GM23338 (cell line): ENCODE results near the gene RBPJL. TPM values are rescaled to one million over a fixed set of nuclear protein-coding genes. Genes with fewer than 3 reads are reported as not detected.

Source experiments
- ATAC-seq: fragments of 200-7000 bp; cut with Tn5 transposase; 3 replicates; pipeline ENCODE4 v1.9.1; 2020
- DNase-seq: peaks from one replicate; pipeline ENCODE4 v3.0.0-alpha.2; 2015; ENCODE audit warnings: low spot score
- H2AFZ ChIP-seq: fragments of 200-600 bp; sonication (generic); 2 replicates; pipeline ENCODE4 v1.8.0; 2016; ENCODE audit warnings: antibody characterized with exemption, mild to moderate bottlenecking, moderate library complexity
- H3F3A ChIP-seq: fragments of 200-600 bp; sonication (generic); replicated peaks from 2 replicates; pipeline ENCODE4 v1.8.0; 2017; ENCODE audit warnings: antibody characterized with exemption, mixed run types, low read depth
- H3K27ac ChIP-seq: fragments of 200-600 bp; sonication (generic); 2 replicates; pipeline ENCODE4 v1.6.1; 2016; ENCODE audit warnings: low read depth
- H3K27me3 ChIP-seq: fragments of 200-600 bp; sonication (generic); 2 replicates; pipeline ENCODE4 v1.8.0; 2016; ENCODE audit warnings: mild to moderate bottlenecking, mixed run types, moderate library complexity; ENCODE audit not compliant: insufficient read depth
- H3K36me3 ChIP-seq: fragments of 200-600 bp; sonication (generic); 2 replicates; pipeline ENCODE4 v1.8.0; 2016; ENCODE audit warnings: mild to moderate bottlenecking; ENCODE audit not compliant: insufficient read depth
- H3K4me1 ChIP-seq: fragments of 200-600 bp; sonication (generic); 2 replicates; pipeline ENCODE4 v1.8.0; 2016; ENCODE audit warnings: mild to moderate bottlenecking, moderate library complexity; ENCODE audit not compliant: insufficient read depth
- H3K4me2 ChIP-seq: fragments of 200-600 bp; sonication (generic); 2 replicates; pipeline ENCODE4 v1.7.1; 2017; ENCODE audit warnings: mixed run types
- H3K4me3 ChIP-seq: fragments of 200-600 bp; sonication (generic); 2 replicates; pipeline ENCODE4 v1.6.1; 2016; ENCODE audit warnings: mixed run types
- H3K79me2 ChIP-seq: fragments of 200-600 bp; sonication (generic); replicated peaks from 2 replicates; pipeline ENCODE4 v1.8.0; 2017; ENCODE audit warnings: mild to moderate bottlenecking; ENCODE audit not compliant: insufficient read depth
- H3K9me2 ChIP-seq: fragments of 200-600 bp; sonication (generic); 2 replicates; pipeline ENCODE4 v1.8.0; 2017; ENCODE audit not compliant: insufficient read depth
- H4K20me1 ChIP-seq: fragments of 200-600 bp; sonication (generic); replicated peaks from 2 replicates; pipeline ENCODE4 v1.8.0; 2017; ENCODE audit warnings: mild to moderate bottlenecking; ENCODE audit not compliant: insufficient read depth
- H3K27ac Mint-ChIP-seq: 2 replicates; pipeline ENCODE4 v1.8.0; 2020; ENCODE audit warnings: inconsistent platforms, mild to moderate bottlenecking, moderate library complexity, mixed read lengths
- H3K27me3 Mint-ChIP-seq: 3 replicates; pipeline ENCODE4 v1.8.0; 2022; ENCODE audit warnings: low read depth, mild to moderate bottlenecking, moderate library complexity, mixed read lengths, inconsistent platforms; ENCODE audit not compliant: insufficient read depth, poor library complexity
- H3K36me3 Mint-ChIP-seq: 3 replicates; pipeline ENCODE4 v1.8.0; 2021; ENCODE audit warnings: low read depth, mild to moderate bottlenecking, inconsistent platforms, moderate library complexity, mixed read lengths
- H3K4me1 Mint-ChIP-seq: 3 replicates; pipeline ENCODE4 v1.8.0; 2020; ENCODE audit warnings: mild to moderate bottlenecking, inconsistent platforms, mixed read lengths
- H3K4me3 Mint-ChIP-seq: 3 replicates; pipeline ENCODE4 v1.8.0; 2021; ENCODE audit warnings: moderate library complexity, mild to moderate bottlenecking, inconsistent platforms, mixed read lengths
- H3K9me3 Mint-ChIP-seq: 3 replicates; pipeline ENCODE4 v1.8.0; 2020; ENCODE audit warnings: moderate library complexity, mild to moderate bottlenecking, inconsistent platforms, mixed read lengths
- CREB1 ChIP-seq: fragments of 250-450 bp; sonication (Bioruptor Pico); IDR thresholded peaks from 2 replicates; pipeline ENCODE4 v1.5.0; 2020; ENCODE audit warnings: low read depth, mild to moderate bottlenecking, moderate library complexity
- CTCF ChIP-seq, 2 experiments: fragments of 200-600 bp in 1 of 2; sonication (generic) in 1 of 2; conservative IDR thresholded peaks; 2 replicates each; pipeline versions ENCODE4 v1.5.1 to v1.6.1; 2016 to 2017; ENCODE audit warnings: antibody characterized with exemption in 2 of 2, low read depth in 2 of 2, mild to moderate bottlenecking in 2 of 2, moderate library complexity in 1 of 2
- EZH2 ChIP-seq: fragments of 200-600 bp; sonication (generic); IDR thresholded peaks from one replicate; pipeline ENCODE4 v1.8.0; 2017; ENCODE audit warnings: antibody characterized with exemption, mild to moderate bottlenecking, low read depth; ENCODE audit not compliant: unreplicated experiment
- EZH2phosphoT487 ChIP-seq: fragments of 200-600 bp; sonication (generic); IDR thresholded peaks from one replicate; pipeline ENCODE4 v1.8.1; 2018; ENCODE audit warnings: antibody characterized with exemption; ENCODE audit not compliant: unreplicated experiment
- NANOG ChIP-seq: IDR thresholded peaks from 2 replicates; pipeline ENCODE4 v1.6.1; 2016; ENCODE audit warnings: antibody characterized with exemption, borderline replicate concordance
- POLR2AphosphoS5 ChIP-seq: IDR thresholded peaks from 2 replicates; pipeline ENCODE4 v1.6.1; 2016; ENCODE audit warnings: antibody characterized with exemption, low read depth
- REST ChIP-seq: IDR thresholded peaks from one replicate; pipeline ENCODE4 v1.6.1; 2018; ENCODE audit warnings: antibody characterized with exemption; ENCODE audit not compliant: unreplicated experiment
- STAT1 ChIP-seq: IDR thresholded peaks from one replicate; pipeline ENCODE4 v1.6.1; 2016; ENCODE audit warnings: antibody characterized with exemption; ENCODE audit not compliant: unreplicated experiment
- ZNF114 ChIP-seq: fragments of 250-450 bp; sonication (Bioruptor Pico); IDR thresholded peaks from 2 replicates; pipeline ENCODE4 v1.5.0; 2020; ENCODE audit warnings: mild to moderate bottlenecking, moderate library complexity
- ZNF331 ChIP-seq: fragments of 250-450 bp; sonication (Bioruptor Pico); IDR thresholded peaks from 2 replicates; pipeline ENCODE4 v1.5.0; 2020; ENCODE audit warnings: low read depth, mild to moderate bottlenecking, moderate library complexity
- polyA plus RNA-seq: library from polyadenylated mRNA; unstranded; fragments of >200 nt; fragmentation: Nextera tagmentation; extraction: Ambion mirVana; gene quantifications from 2 replicates; pipeline ENCODE4 v1.2.1, GENCODE V29; 2016
- total RNA-seq: library from RNA; depleted of rRNA; stranded (reverse); fragments of >200 nt; shearing (Covaris generic); gene quantifications from 2 replicates; pipeline ENCODE4 v1.2.3, GENCODE V29; 2014
- TF ChIP-seq, protein P1 (sequence below): fragments of 250-450 bp; sonication (Bioruptor Pico); IDR thresholded peaks from 2 replicates; pipeline ENCODE4 v1.5.0; 2020; ENCODE audit warnings: mild to moderate bottlenecking, moderate library complexity

RBPJL gene
- total and polyA plus RNA-seq, 2 experiments from 2014 or later: 0.44 to 0.66 TPM

DNA sequence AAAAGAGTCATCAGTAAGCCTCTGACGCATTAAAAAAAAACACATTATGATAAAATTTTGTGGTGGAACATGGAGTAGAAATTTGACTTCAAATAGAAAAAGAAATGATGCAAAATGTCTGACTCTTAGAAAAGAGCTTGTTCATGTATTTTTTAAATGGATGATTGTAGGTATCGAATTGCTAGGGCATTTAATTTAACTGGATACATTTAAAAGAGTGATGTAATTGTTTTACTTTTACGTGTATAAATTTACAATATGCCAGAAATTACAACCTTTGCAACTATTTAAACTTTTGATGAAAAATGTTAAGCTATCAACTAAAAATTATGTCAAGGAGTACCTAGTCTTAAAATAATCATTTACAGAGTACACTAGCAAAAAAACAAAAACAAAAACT lies 46.1 kb downstream of the RBPJL start:
- Histone ChIP-seq H3F3A (no peaks in the 10 kb centered on the region), H4K20me1 (no peaks in the 10 kb centered on the region), H3K27me3 (no peaks in the 10 kb centered on the region), H3K27ac (no peak overlapping the region), H3K4me1 (peaks cover under 1% of the 10 kb centered on the region; the same call in 1 of the 2 replicates), H3K4me3 (no peak overlapping the region), H3K36me3 (no peaks in the 10 kb centered on the region), H2AFZ (no peak overlapping the region), H3K9me2 (no peaks in the 10 kb centered on the region), H3K79me2 (peaks cover 1% of the 10 kb centered on the region; the same call in 1 of the 2 replicates), H3K4me2 (no peak overlapping the region)
- no peak overlapping the region for H3K4me3 Mint-ChIP-seq
- H3K4me1 Mint-ChIP-seq: peaks cover 13% of the 10 kb centered on the region; the same call in 2 of the 3 replicates
- H3K36me3 Mint-ChIP-seq: no peaks in the 10 kb centered on the region
- no peak for TF ChIP-seq ZNF114
- no peak for TF ChIP-seq ZNF331 (CRISPR knock-in tag)
- no peak for TF ChIP-seq STAT1
- no peak for TF ChIP-seq EZH2
- TF ChIP-seq CTCF (conservative IDR thresholded peaks at IDR 0.05; ENCODE audit: low read depth in 2 of 2): no peak
- no peak for TF ChIP-seq NANOG
- TF ChIP-seq, protein P1, sequence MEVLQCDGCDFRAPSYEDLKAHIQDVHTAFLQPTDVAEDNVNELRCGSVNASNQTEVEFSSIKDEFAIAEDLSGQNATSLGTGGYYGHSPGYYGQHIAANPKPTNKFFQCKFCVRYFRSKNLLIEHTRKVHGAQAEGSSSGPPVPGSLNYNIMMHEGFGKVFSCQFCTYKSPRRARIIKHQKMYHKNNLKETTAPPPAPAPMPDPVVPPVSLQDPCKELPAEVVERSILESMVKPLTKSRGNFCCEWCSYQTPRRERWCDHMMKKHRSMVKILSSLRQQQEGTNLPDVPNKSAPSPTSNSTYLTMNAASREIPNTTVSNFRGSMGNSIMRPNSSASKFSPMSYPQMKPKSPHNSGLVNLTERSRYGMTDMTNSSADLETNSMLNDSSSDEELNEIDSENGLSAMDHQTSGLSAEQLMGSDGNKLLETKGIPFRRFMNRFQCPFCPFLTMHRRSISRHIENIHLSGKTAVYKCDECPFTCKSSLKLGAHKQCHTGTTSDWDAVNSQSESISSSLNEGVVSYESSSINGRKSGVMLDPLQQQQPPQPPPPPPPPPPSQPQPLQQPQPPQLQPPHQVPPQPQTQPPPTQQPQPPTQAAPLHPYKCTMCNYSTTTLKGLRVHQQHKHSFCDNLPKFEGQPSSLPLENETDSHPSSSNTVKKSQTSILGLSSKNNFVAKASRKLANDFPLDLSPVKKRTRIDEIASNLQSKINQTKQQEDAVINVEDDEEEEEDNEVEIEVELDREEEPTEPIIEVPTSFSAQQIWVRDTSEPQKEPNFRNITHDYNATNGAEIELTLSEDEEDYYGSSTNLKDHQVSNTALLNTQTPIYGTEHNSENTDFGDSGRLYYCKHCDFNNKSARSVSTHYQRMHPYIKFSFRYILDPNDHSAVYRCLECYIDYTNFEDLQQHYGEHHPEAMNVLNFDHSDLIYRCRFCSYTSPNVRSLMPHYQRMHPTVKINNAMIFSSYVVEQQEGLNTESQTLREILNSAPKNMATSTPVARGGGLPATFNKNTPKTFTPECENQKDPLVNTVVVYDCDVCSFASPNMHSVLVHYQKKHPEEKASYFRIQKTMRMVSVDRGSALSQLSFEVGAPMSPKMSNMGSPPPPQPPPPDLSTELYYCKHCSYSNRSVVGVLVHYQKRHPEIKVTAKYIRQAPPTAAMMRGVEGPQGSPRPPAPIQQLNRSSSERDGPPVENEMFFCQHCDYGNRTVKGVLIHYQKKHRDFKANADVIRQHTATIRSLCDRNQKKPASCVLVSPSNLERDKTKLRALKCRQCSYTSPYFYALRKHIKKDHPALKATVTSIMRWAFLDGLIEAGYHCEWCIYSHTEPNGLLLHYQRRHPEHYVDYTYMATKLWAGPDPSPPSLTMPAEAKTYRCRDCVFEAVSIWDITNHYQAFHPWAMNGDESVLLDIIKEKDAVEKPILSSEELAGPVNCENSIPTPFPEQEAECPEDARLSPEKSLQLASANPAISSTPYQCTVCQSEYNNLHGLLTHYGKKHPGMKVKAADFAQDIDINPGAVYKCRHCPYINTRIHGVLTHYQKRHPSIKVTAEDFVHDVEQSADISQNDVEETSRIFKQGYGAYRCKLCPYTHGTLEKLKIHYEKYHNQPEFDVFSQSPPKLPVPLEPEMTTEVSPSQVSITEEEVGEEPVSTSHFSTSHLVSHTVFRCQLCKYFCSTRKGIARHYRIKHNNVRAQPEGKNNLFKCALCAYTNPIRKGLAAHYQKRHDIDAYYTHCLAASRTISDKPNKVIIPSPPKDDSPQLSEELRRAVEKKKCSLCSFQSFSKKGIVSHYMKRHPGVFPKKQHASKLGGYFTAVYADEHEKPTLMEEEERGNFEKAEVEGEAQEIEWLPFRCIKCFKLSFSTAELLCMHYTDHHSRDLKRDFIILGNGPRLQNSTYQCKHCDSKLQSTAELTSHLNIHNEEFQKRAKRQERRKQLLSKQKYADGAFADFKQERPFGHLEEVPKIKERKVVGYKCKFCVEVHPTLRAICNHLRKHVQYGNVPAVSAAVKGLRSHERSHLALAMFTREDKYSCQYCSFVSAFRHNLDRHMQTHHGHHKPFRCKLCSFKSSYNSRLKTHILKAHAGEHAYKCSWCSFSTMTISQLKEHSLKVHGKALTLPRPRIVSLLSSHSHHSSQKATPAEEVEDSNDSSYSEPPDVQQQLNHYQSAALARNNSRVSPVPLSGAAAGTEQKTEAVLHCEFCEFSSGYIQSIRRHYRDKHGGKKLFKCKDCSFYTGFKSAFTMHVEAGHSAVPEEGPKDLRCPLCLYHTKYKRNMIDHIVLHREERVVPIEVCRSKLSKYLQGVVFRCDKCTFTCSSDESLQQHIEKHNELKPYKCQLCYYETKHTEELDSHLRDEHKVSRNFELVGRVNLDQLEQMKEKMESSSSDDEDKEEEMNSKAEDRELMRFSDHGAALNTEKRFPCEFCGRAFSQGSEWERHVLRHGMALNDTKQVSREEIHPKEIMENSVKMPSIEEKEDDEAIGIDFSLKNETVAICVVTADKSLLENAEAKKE (CRISPR knock-in tag): no peak
- no peak for TF ChIP-seq REST
- TF ChIP-seq CREB1 (CRISPR knock-in tag): no peak
- TF ChIP-seq POLR2AphosphoS5: no peak
- no peak for TF ChIP-seq EZH2phosphoT487
- no peak overlapping the region for H3K27ac Mint-ChIP-seq
- DNase-seq: no peak
- no peaks in the 10 kb centered on the region for H3K27me3 Mint-ChIP-seq
- H3K9me3 Mint-ChIP-seq: no peaks in the 10 kb centered on the region
- ATAC-seq: no peak
